HG03066 (cell line): ENCODE measurements around the gene TVP23C.

Experiments
- ATAC-seq: cut with Tn5 transposase; IDR thresholded peaks from one replicate; pipeline ENCODE4 v1.9.1; 2021; ENCODE audit warnings: low read depth; ENCODE audit not compliant: unreplicated experiment

The TVP23C gene

DNA sequence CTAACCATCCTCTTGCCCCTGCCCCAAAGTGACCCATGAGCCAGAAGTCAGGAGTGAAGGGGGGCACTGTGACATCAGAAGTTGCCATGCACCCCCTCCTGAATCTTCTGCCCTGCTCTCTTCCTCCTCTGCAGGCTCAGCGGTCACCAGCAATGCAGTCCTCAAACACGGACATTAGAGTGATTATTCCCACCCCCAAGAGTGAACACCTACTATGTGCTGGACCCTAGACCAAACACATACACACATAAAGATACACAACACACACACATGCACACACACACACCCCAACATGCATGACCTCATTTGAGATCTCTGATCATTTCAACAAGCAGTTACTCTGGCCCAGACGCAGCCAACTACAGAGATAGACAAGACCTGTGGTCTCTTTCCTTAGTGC, 95.7 kb downstream of the TVP23C start, which contains the start of gene CDRT4:
Gene CDRT4 (minus strand): TSS at position 30 of the 400 bp plus-strand sequence. CDS start 27,383 bp downstream, outside the sequence.
- ATAC-seq = no peak

DNA sequence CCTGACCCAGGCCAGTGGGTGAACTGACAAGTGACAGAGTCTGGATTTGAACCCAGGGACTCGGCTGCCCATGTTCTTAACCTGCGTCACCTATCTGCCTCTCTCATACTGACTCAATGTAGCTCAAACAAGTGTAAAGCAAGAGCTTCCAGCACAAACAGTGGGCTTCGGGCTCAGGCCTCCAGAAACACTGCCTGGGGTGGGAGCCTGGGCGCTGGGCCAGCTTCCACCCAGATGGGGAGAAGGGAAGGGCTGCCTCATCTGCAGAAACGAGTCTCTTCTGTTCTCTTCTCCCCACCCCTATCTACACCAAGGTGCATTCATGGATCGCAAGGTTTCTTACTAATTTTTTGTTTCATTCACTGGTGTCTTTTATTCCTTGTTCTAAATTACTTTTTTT, 97.2 kb downstream of the TVP23C start:
- no peak for ATAC-seq

DNA sequence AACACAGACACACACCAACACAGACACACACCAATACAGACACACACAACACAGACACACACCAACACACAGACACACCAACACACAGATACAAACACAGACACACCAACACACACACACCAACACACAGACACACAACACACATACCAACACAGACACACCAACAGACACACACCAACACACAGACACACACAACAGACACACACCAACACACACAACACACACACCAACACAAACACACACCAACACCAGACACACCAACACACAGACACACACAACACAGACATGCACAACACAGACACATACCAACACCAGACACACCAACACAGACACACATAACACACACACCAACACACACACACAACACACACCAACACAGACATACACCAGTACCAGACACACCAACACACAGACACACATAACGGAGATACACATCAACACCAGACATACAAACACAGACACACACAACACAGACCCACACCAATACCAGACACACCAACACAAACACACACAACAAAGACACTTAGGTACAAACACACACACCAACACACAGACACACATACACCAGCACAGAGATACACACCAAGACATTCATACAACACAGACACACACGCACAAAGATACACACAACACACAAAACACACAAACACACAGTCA, 98.1 kb downstream of the TVP23C start:
- no peak for ATAC-seq

DNA sequence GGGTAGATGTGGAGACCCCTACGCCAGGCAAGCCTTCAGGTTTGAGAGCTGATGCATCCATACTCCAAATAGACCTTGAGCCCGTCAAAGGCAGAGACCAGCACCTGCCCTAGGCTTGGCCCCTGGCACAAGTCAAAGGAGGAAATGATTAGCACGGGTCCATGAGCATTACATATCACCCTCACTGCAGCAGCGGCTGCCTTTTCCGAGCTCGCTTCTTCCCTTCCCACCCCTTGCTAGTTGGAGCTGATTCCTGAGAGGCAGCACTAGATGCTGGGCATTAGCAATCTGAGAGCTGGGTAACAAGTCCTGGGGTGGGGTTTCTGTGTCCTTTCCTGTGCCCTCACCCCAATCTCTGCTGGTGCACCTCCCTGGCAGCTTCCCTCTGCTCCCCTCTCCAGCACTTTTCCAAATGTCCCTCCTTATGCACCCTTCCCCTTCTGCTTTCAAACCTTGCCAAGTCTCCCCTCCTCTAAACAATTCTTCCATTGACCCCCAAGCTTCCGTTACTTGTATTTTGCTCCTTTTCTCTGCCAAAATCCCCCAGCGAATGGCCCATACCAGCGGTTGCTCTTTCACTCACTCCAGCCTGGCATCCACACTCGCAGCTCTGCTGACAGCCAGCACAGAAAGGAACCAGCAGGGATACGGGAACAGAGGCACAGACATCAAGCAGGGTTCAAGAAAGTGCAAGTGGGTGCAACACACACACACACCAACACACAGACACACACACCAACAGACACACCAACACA, 98.9 kb downstream of the TVP23C start:
- ATAC-seq = no peak

DNA sequence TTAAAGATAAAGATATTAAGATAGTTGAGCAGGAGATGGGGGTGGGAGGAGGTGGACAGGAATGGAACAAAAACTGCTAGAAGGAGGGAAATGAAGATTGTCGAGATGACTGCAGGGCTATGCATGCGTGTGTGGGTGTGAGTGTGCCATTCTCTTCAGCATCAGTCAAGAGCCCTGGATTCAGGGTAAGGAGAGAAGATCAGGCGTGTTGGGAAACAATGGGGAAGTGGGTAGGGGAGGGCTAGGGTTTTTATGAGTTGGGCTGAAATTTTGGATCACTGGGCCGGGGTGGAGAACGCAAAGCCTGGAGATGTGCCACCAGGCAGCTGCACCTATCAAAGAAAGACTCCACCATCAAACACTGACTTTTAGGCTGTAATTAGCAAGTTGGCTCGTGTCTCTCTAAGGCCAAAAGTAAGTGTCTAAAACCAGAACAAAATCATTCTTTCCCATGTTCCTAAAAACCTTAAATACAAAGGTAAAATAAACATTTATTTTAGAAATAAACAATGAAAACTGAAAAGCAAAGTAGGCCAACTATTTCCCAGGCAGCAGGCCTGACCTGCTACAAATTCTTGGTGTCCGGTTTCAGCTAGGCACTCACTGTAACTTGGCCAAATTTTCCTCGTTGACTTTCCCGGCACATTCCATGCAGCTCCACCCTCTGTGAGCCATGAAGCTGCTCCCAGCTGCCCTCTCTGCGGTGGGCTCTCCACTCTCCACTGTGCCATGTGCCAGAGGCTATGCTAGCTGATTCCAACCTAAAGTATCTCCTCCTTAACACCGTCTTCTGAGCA, 100.1 kb downstream of the TVP23C start:
- no peak for ATAC-seq

DNA sequence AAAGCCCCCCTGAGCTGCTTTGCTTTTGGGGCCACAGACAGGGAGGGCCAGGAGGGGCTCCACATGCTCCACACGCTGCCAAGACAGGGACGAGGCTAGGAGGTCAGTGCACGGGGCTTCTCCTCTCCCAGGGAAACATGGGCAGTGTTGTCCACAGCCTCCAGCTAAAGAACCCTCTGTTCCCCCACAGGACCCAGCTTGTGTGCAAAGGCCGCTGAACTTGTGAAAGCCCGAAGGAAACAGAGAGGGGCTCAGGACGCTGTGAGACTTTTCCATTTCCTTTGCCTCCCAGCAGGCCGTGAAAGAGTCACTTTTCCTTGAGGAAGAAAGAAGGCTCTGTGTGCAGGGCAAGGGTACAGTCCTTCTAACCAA, 105.6 kb downstream of the TVP23C start:
- ATAC-seq = no peak

DNA sequence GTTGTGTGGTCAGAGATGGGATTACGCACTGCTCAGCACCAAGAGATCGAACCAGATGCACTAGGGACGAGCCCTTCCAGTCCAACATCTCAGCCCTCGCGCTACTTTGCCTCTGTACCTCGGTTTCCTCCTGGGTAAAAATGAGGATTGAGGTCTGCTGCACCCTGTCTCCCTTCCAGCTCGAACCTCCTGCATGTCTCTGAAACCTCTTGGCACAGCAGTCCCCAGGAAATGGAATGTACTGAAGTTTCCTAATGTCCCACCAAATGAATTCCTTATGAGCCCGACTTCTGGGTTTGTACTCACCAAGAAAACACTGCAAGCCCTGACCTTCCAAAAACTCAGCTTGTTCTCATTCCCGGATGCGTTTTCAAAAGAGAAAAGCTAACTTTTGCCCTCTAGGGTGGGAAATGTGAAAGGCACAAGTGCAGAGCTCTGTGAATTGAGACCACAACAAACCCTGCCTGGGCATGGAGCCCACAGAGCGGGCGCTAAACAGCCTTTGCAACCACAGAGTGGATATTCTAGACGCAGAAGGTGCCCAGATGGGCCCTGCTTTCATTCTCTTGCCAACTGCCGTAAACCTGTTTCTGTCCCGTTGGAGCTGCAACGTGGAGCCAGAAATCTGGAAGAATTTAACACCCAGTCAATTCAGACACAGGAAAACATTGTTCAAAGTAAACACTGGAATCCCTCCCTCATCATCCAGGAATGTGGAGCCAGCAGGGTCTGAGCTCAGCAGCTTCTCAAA, 106.1 kb downstream of the TVP23C start:
- ATAC-seq = no peak

DNA sequence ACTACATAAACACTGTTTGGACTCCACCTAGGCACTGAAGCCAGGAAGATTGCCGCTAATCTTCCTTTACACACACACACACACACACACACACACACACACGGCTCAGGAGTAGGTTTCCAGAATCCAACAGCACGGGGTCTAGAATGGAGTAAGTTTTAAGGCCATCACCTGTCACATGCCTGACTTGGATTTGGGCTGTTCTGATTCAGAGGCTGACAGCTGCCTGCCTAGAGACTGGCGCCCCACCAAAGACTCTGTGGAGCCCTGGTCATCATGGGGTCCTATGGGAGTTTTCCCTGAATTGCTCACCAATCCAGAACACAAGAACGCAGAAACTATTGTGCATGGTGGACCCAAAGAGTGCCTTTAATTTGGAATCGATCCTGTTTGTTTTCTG, 106.8 kb downstream of the TVP23C start:
- ATAC-seq = no peak

DNA sequence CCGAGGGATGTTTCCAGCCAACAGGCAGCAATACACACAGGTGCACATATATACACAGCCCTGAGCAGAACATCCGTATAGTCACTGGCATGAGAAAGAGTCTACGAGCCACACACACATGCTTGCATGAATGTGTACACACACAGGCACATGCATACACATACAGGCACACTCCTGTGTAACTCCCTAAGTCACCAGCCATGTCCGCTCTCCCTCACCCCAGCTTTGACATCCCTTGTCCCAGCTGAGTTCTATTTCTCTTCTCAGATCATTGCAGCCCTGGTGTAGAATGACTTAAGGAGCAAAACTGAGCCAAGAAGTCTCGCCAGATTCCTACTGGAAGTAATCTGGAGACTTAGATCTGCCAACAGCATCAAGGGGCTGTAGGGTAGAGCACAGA, 108.9 kb downstream of the TVP23C start:
- no peak for ATAC-seq

DNA sequence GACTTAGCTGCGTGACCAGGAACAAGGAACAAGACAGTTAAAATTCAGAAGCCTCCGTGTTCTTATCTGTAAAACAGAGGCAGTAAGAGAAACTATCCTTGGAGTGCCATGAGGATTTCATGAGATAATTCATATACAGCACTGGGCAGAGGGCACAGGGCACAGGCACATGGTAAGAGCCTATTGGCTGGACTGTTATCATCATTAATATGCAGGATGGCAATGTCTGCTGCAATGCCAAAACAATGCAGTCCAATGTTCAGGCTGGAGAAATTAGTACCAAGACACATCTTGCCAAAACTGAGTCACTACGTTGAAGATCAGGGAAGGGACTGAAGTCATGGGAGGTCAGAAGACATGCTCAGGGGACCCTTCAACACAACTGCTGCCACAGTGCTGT, 109.5 kb downstream of the TVP23C start:
- ATAC-seq = no peak

DNA sequence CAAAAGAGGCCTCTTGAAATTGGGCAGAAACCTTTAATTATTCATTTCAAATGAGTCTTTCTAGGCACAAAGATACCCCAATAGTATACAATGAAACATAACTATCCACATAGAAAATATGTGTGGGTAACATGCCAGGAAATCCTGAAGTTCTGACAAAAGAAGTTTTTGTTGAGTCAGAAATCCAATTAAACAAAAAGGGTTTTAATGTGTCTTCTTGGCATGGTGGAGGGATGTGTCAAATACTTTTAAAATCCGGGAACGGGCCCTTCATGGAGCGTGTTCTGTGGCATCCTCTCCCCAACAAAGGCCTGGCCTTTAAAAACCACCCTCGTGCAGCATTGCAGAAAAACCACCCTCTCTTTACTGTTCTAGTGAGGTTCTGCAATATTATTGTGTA, 110.0 kb downstream of the TVP23C start:
- no peak for ATAC-seq

DNA sequence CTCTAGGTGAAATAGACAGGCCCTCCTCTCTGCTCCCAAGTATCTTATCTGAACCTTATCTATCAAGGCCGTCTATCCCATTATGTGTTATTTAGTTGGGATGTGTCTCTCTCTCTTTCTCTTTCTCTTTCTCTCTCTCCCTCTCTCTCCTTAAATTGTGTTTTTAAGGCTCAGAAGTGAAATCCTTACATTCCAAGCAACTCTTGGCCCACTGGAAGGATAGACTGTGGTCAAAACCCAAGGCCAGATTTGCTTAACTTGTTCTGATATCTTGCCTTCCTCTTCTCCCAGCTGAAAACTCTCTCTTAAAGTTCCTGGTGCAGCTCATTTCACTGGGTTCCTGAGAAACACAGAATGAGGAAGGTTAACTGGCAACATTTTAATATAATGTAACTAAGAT, 110.5 kb downstream of the TVP23C start:
- no peak for ATAC-seq
